Hematopoietic multipotent progenitor cell treated with erythropoietin and hydrocortisone succinate and interleukin-3 and kit ligand, for 17 days (in vitro differentiated cells): ENCODE results near the gene GRK4.
"Not testable (repeated sequence)": the region's sequence is repeated elsewhere in the genome, so short reads cannot be mapped to it uniquely, and the experiment has no call there.

Experiments used
- DNase-seq: peaks from one replicate; pipeline ENCODE4 v3.0.0-alpha.2; 2015; ENCODE audit warnings: low spot score

Gene GRK4

GRCh38 chr4:3041192-3042142 is 78.1 kb downstream of the GRK4 start:
- DNase-seq = no peak

GRCh38 chr4:3042226-3042625 is 78.9 kb downstream of the GRK4 start:
- no peak for DNase-seq

- no peak for DNase-seq
These were observed 80.1 kb downstream of the GRK4 start for GRCh38 chr4:3043282-3044020.

- no peak for DNase-seq
These were observed 81.8 kb downstream of the GRK4 start for GRCh38 chr4:3044870-3045819.

- no peak for DNase-seq
These were observed 82.8 kb downstream of the GRK4 start for GRCh38 chr4:3046162-3046561.

- no peak for DNase-seq
These were observed 83.3 kb downstream of the GRK4 start for GRCh38 chr4:3046623-3047022.

GRCh38 chr4:3047464-3048286 is 84.3 kb downstream of the GRK4 start:
- DNase-seq = peak; percentile 47

- not testable (repeated sequence) for DNase-seq
These were observed 87.9 kb downstream of the GRK4 start for GRCh38 chr4:3051141-3051897.

GRCh38 chr4:3054169-3054759 is 90.9 kb downstream of the GRK4 start:
- DNase-seq = no peak

GRCh38 chr4:3059943-3060342 is 96.6 kb downstream of the GRK4 start:
- DNase-seq = no peak

GRCh38 chr4:3060946-3061345 is 97.6 kb downstream of the GRK4 start:
- DNase-seq = no peak

GRCh38 chr4:3062471-3062870 is 99.1 kb downstream of the GRK4 start:
- DNase-seq = no peak

GRCh38 chr4:3065551-3065950 is 102.2 kb downstream of the GRK4 start:
- no peak for DNase-seq

GRCh38 chr4:3066836-3067400 is 103.5 kb downstream of the GRK4 start:
- no peak for DNase-seq

GRCh38 chr4:3067473-3068001 is 104.2 kb downstream of the GRK4 start:
- DNase-seq = no peak

- no peak for DNase-seq
These were observed 106.4 kb downstream of the GRK4 start for GRCh38 chr4:3069661-3070199.

GRCh38 chr4:3070709-3071500 is 107.5 kb downstream of the GRK4 start:
- DNase-seq = no peak

GRCh38 chr4:3071811-3072210 is 108.4 kb downstream of the GRK4 start:
- DNase-seq = no peak
